Right atrium auricular region (tissue), 2 donors: ENCODE data around the gene ATPAF2. TPM values are rescaled to one million over a fixed set of nuclear protein-coding genes. Genes with fewer than 3 reads are reported as not detected.

Experiments
- DNase-seq: peaks from one replicate; pipeline ENCODE4 v3.0.0-alpha.2; 2019; ENCODE audit warnings: low spot score
- H3K27ac ChIP-seq, 2 donors: fragments of 200-600 bp; sonication (generic); 1 replicate in 1 of 2; 2 replicates in 1 of 2; pipeline ENCODE4 v1.5.1; 2016 to 2019
- H3K27me3 ChIP-seq, 2 donors: fragments of 200-600 bp; sonication (generic); one replicate each; pipeline versions ENCODE4 v1.5.1 to v1.6.0; 2017 to 2019
- H3K36me3 ChIP-seq: fragments of 200-600 bp; sonication (generic); one replicate; pipeline ENCODE4 v1.5.1; 2016
- H3K4me1 ChIP-seq, 2 donors: fragments of 200-600 bp; sonication (generic); one replicate each; pipeline versions ENCODE4 v1.5.1 to v1.6.0; 2017 to 2019
- H3K4me3 ChIP-seq, 2 donors: fragments of 200-600 bp; sonication (generic); 1 replicate in 1 of 2; 2 replicates in 1 of 2; pipeline ENCODE4 v1.5.1; 2017 to 2019; ENCODE audit warnings: mild to moderate bottlenecking in 1 of 2, moderate library complexity in 1 of 2
- H3K9me3 ChIP-seq, 2 donors: fragments of 200-600 bp; sonication (generic); one replicate each; pipeline ENCODE4 v1.5.1; 2019
- total RNA-seq, 2 donors: library from RNA; depleted of rRNA; stranded (reverse); fragments of >200 nt; gene quantifications; one replicate each; pipeline ENCODE4 v1.1.0, GENCODE V29; 2016
- TF ChIP-seq, protein P1 (sequence below), 2 donors: fragments of 200-600 bp; sonication (generic); IDR thresholded peaks; one replicate each; pipeline ENCODE4 v1.5.1; 2019; ENCODE audit warnings: antibody characterized with exemption in 2 of 2

The ATPAF2 gene
- 10 to 100 TPM; 11.1 to 47.0 TPM for total RNA-seq

- peaks cover 0 to 43% of the 10 kb centered on the region in 2 donors for H3K4me1 ChIP-seq
- TF ChIP-seq, protein P1, sequence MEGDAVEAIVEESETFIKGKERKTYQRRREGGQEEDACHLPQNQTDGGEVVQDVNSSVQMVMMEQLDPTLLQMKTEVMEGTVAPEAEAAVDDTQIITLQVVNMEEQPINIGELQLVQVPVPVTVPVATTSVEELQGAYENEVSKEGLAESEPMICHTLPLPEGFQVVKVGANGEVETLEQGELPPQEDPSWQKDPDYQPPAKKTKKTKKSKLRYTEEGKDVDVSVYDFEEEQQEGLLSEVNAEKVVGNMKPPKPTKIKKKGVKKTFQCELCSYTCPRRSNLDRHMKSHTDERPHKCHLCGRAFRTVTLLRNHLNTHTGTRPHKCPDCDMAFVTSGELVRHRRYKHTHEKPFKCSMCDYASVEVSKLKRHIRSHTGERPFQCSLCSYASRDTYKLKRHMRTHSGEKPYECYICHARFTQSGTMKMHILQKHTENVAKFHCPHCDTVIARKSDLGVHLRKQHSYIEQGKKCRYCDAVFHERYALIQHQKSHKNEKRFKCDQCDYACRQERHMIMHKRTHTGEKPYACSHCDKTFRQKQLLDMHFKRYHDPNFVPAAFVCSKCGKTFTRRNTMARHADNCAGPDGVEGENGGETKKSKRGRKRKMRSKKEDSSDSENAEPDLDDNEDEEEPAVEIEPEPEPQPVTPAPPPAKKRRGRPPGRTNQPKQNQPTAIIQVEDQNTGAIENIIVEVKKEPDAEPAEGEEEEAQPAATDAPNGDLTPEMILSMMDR (IDR thresholded peaks at IDR 0.05), result no peak
Observed at GRCh38 chr17:18038861-18039534, at the start of gene ATPAF2, which contains the start of gene GID4. Gene ATPAF2 (minus strand): TSS chr17:18039168. CDS start chr17:18039013, 155 bp downstream. Gene GID4 (plus strand): TSS chr17:18039408. CDS start chr17:18039465, 57 bp downstream.

DNA sequence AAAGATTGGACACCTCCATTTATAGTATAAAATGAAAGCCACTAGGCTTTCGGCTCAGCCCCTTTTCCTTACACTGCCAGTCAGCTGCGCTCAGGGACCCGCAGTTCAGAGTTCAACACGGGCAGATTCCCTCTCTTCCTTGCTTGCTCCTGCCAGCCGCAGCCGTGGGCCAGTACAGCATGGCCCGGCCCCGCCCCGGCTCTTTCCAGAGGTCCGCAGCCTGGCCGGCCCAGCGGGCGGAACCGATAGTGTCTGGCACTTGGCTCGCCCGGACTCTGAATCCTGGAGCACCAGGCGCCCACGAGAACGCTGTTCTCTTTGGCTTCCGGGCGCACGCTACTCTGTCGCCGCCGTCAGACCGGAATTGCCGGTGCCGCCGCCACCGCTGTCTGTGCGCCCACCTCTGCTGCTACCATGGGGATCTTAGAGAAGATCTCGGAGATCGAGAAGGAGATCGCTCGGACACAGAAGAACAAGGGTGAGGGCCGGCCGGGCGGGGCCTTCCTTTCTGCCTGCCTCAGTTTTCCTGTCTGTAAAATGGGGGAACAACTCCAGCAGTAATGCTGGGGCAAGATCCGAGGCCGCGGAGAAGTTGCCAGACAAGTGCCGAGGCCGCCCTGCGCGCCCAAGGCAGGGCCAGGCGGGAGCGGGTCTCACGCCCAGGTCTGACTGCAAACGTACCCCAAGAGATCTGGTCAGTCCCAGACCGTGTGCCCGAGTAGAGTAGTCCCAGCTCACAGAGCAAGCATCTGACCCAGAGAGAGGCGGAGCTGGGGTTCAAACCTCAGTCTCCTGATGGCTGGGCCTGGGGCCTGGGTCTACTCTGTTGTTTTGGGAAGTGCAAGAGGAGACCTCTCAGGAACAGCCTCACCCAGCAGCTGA is 48.9 kb upstream of the ATPAF2 start, which contains the start of gene DRG2:
Gene DRG2 (plus strand): TSS at position 339 of the 882 bp plus-strand sequence. CDS start 76 bp downstream, at position 415.
- Histone ChIP-seq H3K27ac (peak within 1 kb of the TSS; percentile 71 to 84), H3K4me3 (peak within 1 kb of the TSS; percentile 76 to 83), H3K36me3 (no peaks in the 10 kb centered on the region), H3K4me1 (peaks cover 0 to 21% of the 10 kb centered on the region in 2 donors), H3K27me3 (no peaks in the 10 kb centered on the region), H3K9me3 (no peaks in the 10 kb centered on the region)
- TF ChIP-seq, protein P1 (IDR thresholded peaks at IDR 0.05), result peak in 1 of 2 donors; percentile 50
- peak; percentile 94 for DNase-seq

More at GRCh38 chr17:18038861-18039534, at the start of gene ATPAF2, which contains the start of gene GID4:
- no peaks in the 10 kb centered on the region for H3K27me3 ChIP-seq
- no peaks in the 10 kb centered on the region for H3K9me3 ChIP-seq
- peak within 1 kb of the TSS; percentile 80 to 87 for H3K4me3 ChIP-seq
- peak; percentile 100 for DNase-seq
- H3K36me3 ChIP-seq, result no peaks in the 10 kb centered on the region
- H3K27ac ChIP-seq, result peak within 1 kb of the TSS; percentile 88 to 89

DNA sequence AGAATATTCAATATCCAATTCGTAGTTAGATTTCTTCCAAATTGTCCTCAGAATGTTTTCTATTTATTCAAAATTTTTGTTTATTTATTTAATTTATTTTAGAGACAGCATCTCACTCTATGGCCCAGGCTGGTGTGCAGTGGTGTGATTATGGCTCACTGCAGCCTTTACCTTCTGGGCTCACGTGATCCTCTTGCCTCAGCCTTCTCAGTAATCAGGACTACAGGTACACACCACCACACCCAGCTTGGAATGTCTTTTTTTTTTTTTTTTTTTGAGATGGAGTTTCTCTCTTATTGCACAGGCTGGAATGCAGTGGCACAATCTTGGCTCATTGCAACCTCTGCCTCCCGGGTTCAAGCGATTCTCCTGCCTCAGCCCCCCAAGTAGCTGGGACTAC is 45.3 kb upstream of the ATPAF2 start:
- Histone ChIP-seq H3K4me3 (no peak overlapping the region), H3K36me3 (no peaks in the 10 kb centered on the region), H3K27ac (no peak overlapping the region), H3K4me1 (peaks cover 0 to 20% of the 10 kb centered on the region in 2 donors), H3K9me3 (no peaks in the 10 kb centered on the region), H3K27me3 (no peaks in the 10 kb centered on the region)
- TF ChIP-seq, protein P1 (IDR thresholded peaks at IDR 0.05), result no peak
- no peak for DNase-seq

- Histone ChIP-seq H3K4me3 (no peak overlapping the region), H3K27me3 (no peaks in the 10 kb centered on the region), H3K36me3 (no peaks in the 10 kb centered on the region), H3K27ac (no peak overlapping the region), H3K9me3 (no peaks in the 10 kb centered on the region), H3K4me1 (no peaks in the 10 kb centered on the region)
- TF ChIP-seq, protein P1 (IDR thresholded peaks at IDR 0.05), result no peak
- no peak for DNase-seq
Observed at GRCh38 chr17:18079543-18079942, 40.6 kb upstream of the ATPAF2 start.

- Histone ChIP-seq H3K27ac (no peak overlapping the region), H3K36me3 (no peaks in the 10 kb centered on the region), H3K4me3 (no peak overlapping the region), H3K27me3 (no peaks in the 10 kb centered on the region), H3K4me1 (no peaks in the 10 kb centered on the region), H3K9me3 (no peaks in the 10 kb centered on the region)
- no peak for DNase-seq
- TF ChIP-seq, protein P1 (IDR thresholded peaks at IDR 0.05), result no peak
Observed at GRCh38 chr17:18076936-18077335, 38.0 kb upstream of the ATPAF2 start.
